Stimulated activated effector memory CD8-positive, alpha-beta T cell treated with anti-CD3 and anti-CD28 coated beads, Interleukin-12 subunit alpha, Interleukin-12 subunit beta, amount 100 ng/mL, for 72 hours (primary cell): ENCODE data around the gene SMYD2.
A peak's percentile ranks its signal among the peaks of the same experiment; 100 is the strongest.

Source experiments
- ATAC-seq: fragments of 150-1000 bp; cut with Tn5 transposase; 2 replicates; pipeline ENCODE4 v1.10.0; 2021
- DNase-seq, 2 donors: peaks; one replicate each; pipeline ENCODE4 v3.0.0; 2021 to 2022; ENCODE audit warnings: low spot score in 2 of 2
- H3K27ac Mint-ChIP-seq: one replicate; pipeline ENCODE4 v1.8.0; 2022; ENCODE audit warnings: mild to moderate bottlenecking, mixed read lengths
- H3K36me3 Mint-ChIP-seq: one replicate; pipeline ENCODE4 v1.8.0; 2022; ENCODE audit warnings: mild to moderate bottlenecking, mixed read lengths
- H3K4me1 Mint-ChIP-seq: one replicate; pipeline ENCODE4 v1.8.0; 2022; ENCODE audit warnings: mixed read lengths
- H3K4me3 Mint-ChIP-seq: one replicate; pipeline ENCODE4 v1.8.0; 2022; ENCODE audit warnings: mild to moderate bottlenecking, mixed read lengths
- H3K9me3 Mint-ChIP-seq: one replicate; pipeline ENCODE4 v1.8.0; 2022; ENCODE audit warnings: mixed read lengths

The SMYD2 gene

DNA sequence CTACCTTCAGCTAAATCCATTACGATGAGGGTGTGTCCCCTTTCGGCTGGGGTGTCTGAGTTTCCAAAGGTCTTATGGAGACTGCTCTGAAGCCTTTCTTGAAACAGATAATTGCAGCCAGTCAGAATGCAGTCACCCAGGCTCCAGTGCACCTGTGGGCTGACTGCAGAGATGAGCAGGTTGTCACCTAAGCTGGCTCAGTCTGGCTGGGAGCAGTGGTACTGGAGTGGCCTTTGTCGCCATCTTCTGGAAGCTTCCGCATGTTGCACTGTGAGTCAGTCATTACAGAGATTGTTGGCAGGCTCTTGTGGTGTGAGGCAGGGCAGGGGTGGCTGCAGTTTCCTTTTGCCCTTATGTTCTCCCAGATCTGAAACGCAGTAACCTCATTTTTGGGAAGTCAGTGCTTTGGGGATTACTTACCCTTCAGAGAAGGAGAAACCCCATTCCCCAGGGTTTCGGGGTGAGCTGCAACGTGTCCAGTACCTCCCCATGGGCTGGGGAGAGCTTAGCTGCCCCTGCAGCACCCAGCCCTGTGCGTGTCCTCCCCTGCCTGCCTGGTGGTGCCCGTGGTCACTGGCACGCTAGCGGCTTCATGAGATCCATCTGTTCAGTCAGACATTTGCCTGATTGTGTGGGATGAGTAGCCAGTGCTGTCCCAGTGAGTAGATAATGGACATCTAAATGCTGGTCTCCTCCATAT lies 48.0 kb downstream of the SMYD2 start:
- H3K27ac Mint-ChIP-seq = no peak overlapping the region
- peaks cover 8% of the 10 kb centered on the region for H3K4me1 Mint-ChIP-seq
- peak; percentile 94 for ATAC-seq
- H3K9me3 Mint-ChIP-seq = no peaks in the 10 kb centered on the region
- no peak overlapping the region for H3K4me3 Mint-ChIP-seq
- peaks cover 14% of the 10 kb centered on the region for H3K36me3 Mint-ChIP-seq
- DNase-seq = peak; percentile 60 to 82

DNA sequence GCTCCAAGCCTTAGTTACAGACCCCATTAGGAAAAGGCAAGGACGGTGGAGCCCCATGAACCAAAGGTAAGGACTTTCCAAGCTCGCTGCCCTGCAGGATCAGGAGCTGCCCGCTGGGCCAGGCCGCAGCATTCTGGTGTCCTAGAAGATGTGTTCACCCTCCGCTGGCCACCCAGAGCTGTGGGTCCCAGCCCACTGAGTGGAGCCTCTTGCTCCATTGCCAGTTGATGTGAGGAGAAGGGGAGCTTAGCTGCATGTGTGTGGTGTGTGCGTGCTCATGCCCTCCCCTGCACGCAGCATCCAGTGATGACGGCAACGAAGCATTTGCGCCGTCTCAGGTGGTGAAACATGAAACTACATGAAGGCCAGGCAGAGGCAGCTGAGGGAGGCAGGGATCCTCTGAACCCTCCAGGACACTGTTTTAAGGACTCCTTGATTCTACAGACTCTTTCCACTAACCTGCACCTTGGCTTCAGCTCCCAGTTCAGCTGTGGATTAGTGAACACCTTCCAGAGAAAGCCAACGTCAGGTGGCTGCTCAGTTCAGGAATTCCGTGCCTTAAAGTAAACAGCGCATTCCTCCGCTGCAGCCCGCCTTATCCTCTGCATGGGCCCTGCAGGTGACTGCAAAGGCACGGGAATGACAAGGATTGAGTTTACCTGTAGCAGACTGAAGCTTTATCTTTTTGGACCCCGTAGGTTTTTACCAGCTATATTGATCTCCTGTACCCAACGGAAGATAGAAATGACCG lies 48.7 kb downstream of the SMYD2 start:
- DNase-seq = no peak
- Mint-ChIP-seq H3K4me3 (no peak overlapping the region), H3K36me3 (peaks cover 21% of the 10 kb centered on the region), H3K9me3 (no peaks in the 10 kb centered on the region), H3K27ac (no peak overlapping the region), H3K4me1 (peaks cover 8% of the 10 kb centered on the region)
- no peak for ATAC-seq

DNA sequence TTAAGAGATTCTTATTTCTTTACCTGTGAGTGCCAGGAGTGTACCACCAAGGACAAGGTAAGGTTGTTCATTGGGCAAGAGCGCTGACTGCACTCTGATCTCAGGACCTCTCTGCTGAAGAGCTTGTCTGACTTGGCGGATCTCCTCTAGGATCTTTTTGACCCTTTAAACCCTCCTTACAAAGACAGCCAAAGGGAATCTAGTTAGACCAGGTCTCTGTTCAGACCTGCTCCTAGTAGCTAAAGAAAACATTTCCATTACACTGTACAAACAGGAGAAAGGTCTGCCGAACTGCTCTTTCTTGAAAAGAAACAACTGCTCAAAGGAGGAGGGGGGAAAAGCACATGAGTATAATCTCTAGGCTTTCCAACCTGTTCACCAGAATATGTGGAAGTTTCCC lies 49.3 kb downstream of the SMYD2 start:
- ATAC-seq (no peak), DNase-seq (no peak)
- H3K36me3 Mint-ChIP-seq = peaks cover 24% of the 10 kb centered on the region
- no peaks in the 10 kb centered on the region for H3K9me3 Mint-ChIP-seq
- no peak overlapping the region for H3K4me3 Mint-ChIP-seq
- peaks cover 8% of the 10 kb centered on the region for H3K4me1 Mint-ChIP-seq
- H3K27ac Mint-ChIP-seq = no peak overlapping the region

DNA sequence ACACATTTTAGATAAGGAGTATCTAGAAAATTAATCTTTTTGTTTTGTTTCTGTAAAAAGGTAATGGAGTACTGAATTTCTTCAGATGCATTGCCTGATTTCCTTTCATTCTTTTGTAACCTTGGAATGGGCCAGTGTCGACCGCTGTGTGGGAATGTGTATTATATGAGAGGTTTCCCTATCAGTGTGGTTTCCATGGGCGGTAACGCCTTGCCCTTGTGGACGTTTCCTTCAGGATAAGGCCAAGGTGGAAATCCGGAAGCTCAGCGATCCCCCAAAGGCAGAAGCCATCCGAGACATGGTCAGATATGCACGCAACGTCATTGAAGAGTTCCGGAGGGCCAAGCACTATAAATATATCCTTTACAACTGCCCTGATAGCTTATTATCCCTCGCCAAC lies 49.8 kb downstream of the SMYD2 start:
- DNase-seq (no peak), ATAC-seq (no peak)
- H3K9me3 Mint-ChIP-seq = no peaks in the 10 kb centered on the region
- no peak overlapping the region for H3K27ac Mint-ChIP-seq
- H3K4me1 Mint-ChIP-seq = peaks cover 8% of the 10 kb centered on the region
- peaks cover 24% of the 10 kb centered on the region for H3K36me3 Mint-ChIP-seq
- H3K4me3 Mint-ChIP-seq = no peak overlapping the region

DNA sequence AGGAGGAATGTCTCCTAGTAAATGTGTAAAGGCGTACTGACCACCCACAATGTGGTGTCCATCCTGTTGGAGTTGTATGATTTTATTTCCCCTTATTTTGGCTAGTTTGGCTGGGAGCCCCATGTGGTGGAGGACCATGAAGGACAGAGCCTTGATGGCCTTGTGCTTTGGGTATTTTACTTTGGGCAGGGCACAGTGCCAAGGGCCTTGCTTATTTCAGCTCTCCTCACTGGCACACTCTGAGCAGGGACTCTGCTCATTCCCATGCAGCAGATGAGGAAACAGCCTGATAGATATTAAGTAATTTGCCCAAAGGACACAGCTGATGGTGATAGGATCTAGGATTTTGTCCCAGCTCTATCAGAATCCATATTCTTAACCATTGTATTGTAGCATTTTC lies 50.2 kb downstream of the SMYD2 start:
- no peaks in the 10 kb centered on the region for H3K9me3 Mint-ChIP-seq
- ATAC-seq (no peak), DNase-seq (no peak)
- H3K4me1 Mint-ChIP-seq = peaks cover 8% of the 10 kb centered on the region
- peaks cover 23% of the 10 kb centered on the region for H3K36me3 Mint-ChIP-seq
- H3K4me3 Mint-ChIP-seq = no peak overlapping the region
- no peak overlapping the region for H3K27ac Mint-ChIP-seq

DNA sequence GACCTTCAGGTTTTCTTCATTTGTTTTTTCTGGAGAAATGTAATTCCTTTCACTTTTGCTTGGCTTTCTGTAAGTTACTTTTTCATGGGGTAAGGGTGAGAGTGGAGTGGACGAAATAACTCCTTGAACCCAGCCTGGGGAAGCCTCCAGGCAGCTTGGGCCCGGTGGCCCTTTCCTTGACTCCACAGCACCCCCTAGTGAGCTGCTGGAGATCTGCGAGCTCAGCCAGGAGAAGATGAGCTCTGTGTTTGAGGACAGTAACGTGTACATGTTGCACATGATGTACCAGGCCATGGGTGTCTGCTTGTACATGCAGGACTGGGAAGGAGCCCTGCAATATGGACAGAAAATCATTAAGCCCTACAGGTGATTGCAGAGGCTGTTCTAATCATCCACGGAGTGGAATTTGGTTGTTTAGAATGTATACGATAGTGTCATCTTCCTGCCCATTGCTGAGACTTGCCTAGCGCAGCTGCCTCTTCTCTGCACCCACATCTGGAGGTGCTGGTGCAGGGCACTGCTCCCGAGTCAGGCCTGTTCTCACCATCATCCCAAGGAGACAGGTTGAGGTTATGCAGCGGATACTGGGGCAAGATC lies 51.0 kb downstream of the SMYD2 start:
- ATAC-seq (no peak), DNase-seq (peak; percentile 54 to 74)
- peaks cover 8% of the 10 kb centered on the region for H3K4me1 Mint-ChIP-seq
- H3K4me3 Mint-ChIP-seq = no peak overlapping the region
- peaks cover 21% of the 10 kb centered on the region for H3K36me3 Mint-ChIP-seq
- H3K9me3 Mint-ChIP-seq = no peaks in the 10 kb centered on the region
- H3K27ac Mint-ChIP-seq = no peak overlapping the region

DNA sequence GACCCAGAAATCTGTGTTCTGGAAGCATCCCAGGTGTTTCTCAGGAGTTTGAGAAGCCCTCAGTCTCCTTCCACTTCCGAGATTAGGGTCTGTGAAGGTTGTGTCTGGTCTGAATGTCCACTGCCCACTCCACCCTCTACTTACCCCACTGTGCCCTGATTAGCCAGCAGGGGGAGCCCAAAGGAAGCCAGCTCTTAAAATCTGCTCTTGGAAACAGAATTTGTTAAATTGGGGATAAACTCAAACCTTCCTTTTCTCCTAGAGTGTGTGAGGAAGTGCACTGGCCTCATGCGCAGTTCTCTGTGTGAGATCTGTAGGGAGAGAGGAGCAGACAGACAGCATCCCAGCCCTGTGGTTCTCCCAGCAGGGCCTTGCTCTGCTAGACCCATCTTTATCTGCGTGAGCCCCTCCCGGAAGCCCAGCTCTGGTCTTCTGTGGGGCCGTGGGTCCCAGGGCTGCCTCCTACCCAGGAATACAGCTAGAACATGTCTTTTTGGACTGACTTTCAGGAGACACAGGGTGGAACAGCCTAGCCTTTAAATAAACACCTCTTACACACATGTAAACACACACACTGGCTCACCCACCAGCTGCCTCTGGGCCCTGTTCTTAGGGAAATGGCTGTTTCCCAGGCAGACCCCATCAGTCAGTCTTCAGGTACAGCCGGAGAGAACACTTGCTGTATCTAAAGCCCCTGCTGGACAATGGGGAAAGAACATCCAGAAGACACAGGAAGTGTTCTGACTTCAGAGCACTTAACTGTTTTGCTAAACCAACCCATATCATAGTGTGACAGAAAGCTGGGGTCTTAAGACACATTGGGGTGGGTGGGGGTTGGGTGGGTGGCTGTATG lies 52.2 kb downstream of the SMYD2 start:
- Mint-ChIP-seq H3K36me3 (peaks cover 33% of the 10 kb centered on the region), H3K9me3 (no peaks in the 10 kb centered on the region), H3K27ac (no peak overlapping the region), H3K4me3 (no peak overlapping the region), H3K4me1 (no peaks in the 10 kb centered on the region)
- ATAC-seq (no peak), DNase-seq (peak; percentile 11 to 74)

DNA sequence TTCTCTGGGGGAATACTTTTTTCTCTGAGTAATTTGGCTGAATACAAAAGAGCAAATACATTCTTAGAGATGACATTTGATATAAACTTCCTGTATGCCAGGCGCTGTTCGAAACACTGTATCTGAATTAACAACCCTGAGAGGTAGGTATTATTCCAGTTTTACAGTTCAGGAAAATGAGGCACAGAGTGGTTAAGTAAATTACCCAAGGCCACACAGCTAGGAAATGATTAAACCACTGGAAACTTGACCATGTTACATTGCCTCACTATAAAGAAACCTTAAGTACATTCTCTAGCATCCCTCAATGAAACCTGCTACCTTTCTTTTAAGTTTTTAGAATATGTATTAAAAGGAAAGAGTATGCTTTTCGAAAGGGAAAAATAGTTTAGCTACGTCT lies 54.6 kb downstream of the SMYD2 start:
- Mint-ChIP-seq H3K27ac (no peak overlapping the region), H3K4me3 (no peak overlapping the region), H3K4me1 (no peaks in the 10 kb centered on the region), H3K36me3 (peaks cover 33% of the 10 kb centered on the region), H3K9me3 (no peaks in the 10 kb centered on the region)
- ATAC-seq (no peak), DNase-seq (no peak)

DNA sequence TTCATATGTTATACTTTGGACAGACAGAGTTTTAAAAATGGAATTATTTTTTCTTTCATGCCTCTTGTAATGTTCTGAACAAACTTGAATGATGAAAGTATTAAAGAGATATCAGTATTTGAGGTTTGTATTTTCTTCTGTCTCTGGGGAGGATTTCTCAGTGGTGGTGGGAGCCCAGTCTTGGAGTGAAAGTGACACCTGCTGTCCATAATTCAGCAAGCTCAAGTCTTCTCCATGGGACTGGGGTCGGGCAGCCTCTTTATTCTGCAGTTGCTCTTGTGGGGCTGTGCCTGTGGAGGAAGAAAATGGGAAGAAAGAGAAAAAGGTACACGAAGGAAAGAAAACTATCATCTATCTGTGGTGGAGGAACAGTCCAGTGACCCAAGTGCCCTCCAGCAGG lies 56.1 kb downstream of the SMYD2 start:
- Mint-ChIP-seq H3K4me1 (no peaks in the 10 kb centered on the region), H3K27ac (no peak overlapping the region), H3K36me3 (peaks cover 28% of the 10 kb centered on the region), H3K9me3 (no peaks in the 10 kb centered on the region), H3K4me3 (no peak overlapping the region)
- ATAC-seq = no peak
- DNase-seq = no peak

DNA sequence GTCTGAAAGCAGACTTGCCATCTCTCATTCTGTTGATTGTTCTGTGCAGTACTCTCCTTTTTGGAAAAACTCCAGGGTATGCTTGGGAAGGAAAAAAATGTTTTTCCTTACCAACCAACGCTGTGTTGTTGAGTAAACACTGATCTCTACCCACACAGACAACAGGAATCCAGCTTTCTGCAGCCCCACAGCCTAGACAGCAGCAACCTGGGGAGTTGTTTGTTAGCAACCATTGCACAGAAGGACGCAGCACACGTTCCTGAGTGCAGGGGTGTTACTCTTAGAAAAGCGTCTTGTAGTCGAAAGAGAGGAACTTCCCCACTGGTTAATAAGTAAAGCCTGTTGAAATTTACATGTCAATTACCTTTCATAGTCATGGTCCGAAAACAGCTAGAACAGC lies 56.6 kb downstream of the SMYD2 start:
- no peaks in the 10 kb centered on the region for H3K4me1 Mint-ChIP-seq
- H3K9me3 Mint-ChIP-seq = no peaks in the 10 kb centered on the region
- no peak overlapping the region for H3K4me3 Mint-ChIP-seq
- DNase-seq = no peak
- H3K27ac Mint-ChIP-seq = no peak overlapping the region
- peaks cover 28% of the 10 kb centered on the region for H3K36me3 Mint-ChIP-seq
- ATAC-seq = no peak

DNA sequence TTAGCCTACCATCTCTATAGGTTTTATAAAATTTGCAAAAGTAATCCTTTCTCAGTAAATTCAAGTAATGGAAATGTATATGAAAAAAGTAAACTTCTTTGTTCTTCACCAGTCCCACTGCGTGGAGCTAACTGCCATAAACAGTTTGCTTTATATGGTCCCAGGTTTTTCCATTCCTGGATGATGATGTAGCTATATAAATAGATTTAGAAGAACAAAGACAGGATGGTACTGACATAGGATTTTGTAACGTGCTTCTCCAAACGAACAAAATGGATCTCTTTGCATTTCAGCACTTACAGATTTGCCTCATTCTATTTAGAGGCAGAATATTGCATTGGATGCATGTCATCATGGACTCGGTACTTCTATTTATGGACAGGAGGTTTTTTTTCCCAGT lies 57.3 kb downstream of the SMYD2 start:
- H3K4me1 Mint-ChIP-seq = no peaks in the 10 kb centered on the region
- ATAC-seq (no peak), DNase-seq (no peak)
- no peaks in the 10 kb centered on the region for H3K9me3 Mint-ChIP-seq
- no peak overlapping the region for H3K27ac Mint-ChIP-seq
- peaks cover 28% of the 10 kb centered on the region for H3K36me3 Mint-ChIP-seq
- H3K4me3 Mint-ChIP-seq = no peak overlapping the region

DNA sequence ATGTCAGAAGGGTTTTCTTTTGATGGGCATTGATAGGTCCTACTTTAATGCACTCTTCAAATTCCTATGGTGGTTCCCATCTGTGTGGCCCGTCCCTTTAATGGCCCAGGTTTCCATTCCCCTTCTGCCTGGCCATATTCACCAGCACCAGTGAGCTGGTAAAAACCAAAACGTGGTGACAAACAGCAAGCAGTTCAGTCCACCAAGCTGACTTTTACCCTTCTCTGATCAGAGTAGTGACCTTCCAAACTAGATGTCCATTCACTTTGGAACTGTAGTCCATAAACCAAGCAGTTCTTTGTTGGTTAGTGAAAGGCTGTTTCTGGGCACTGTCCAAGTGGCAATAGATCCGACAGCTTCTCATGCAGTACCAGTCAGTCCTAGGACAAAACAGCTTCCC lies 60.5 kb downstream of the SMYD2 start:
- peaks cover 7% of the 10 kb centered on the region for H3K9me3 Mint-ChIP-seq
- ATAC-seq (no peak), DNase-seq (no peak)
- H3K4me1 Mint-ChIP-seq = no peaks in the 10 kb centered on the region
- no peak overlapping the region for H3K4me3 Mint-ChIP-seq
- peaks cover 15% of the 10 kb centered on the region for H3K36me3 Mint-ChIP-seq
- no peak overlapping the region for H3K27ac Mint-ChIP-seq

DNA sequence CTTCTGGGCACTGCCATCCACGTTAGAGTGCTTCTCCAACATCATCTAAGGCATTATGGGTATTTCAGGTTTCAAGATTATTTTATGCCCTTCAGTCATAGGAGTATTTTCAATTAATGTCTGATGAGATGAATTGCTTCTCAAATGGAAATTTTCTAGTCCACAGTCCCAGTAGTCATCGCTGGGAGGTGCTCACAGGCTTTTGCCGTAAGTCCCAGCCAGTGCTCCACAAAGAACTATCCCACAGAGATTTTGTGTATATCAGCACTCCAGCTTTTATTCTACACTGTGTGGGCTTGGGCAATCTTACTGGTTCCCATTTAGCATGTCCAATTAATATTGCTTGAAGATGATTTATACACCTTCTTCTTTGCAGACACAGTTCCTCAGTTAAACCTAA lies 61.0 kb downstream of the SMYD2 start:
- ATAC-seq (no peak), DNase-seq (no peak)
- peaks cover 12% of the 10 kb centered on the region for H3K36me3 Mint-ChIP-seq
- no peaks in the 10 kb centered on the region for H3K4me1 Mint-ChIP-seq
- H3K4me3 Mint-ChIP-seq = no peak overlapping the region
- no peak overlapping the region for H3K27ac Mint-ChIP-seq
- H3K9me3 Mint-ChIP-seq = peaks cover 7% of the 10 kb centered on the region

DNA sequence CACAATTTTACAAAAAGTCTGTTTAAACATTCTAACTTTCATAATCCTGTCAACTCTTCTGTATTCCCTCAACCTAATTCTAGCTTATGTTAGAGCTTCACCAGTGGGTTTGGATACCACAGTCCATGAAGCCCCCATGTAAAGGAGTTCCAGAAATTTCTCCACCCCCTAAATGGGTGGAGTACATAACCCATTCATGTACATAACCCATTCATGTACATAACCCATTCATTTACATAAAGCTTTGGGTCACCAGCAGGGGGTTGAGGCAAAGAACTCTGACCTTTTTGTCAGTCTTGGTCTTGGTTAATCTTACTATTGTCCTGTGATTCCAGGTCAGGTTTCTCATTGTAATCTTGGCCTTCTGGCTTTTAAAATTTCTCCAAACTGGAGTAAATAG lies 61.6 kb downstream of the SMYD2 start:
- H3K4me1 Mint-ChIP-seq = no peaks in the 10 kb centered on the region
- no peak for DNase-seq
- H3K4me3 Mint-ChIP-seq = no peak overlapping the region
- H3K9me3 Mint-ChIP-seq = peaks cover 7% of the 10 kb centered on the region
- H3K27ac Mint-ChIP-seq = no peak overlapping the region
- peaks cover 6% of the 10 kb centered on the region for H3K36me3 Mint-ChIP-seq
- no peak for ATAC-seq

DNA sequence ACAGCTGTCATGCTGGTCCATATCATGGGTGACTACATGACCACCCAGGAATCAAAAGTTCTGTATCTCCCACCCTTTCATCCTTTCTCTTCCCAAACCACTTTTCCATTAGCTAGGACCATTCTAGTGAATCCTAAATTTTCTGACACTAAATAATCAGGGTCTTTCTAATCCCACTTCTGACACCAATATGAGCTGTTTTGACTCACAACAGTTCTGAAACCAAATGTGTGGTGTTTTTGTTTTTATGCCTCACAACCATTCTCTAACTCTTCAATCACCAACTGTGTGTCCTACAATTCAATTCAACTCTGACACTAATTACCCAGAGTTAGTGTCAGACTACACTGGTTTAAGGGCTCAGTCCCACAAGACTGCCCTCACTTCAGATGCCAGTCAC lies 63.9 kb downstream of the SMYD2 start:
- DNase-seq = no peak
- Mint-ChIP-seq H3K9me3 (peaks cover 7% of the 10 kb centered on the region), H3K36me3 (no peaks in the 10 kb centered on the region), H3K27ac (no peak overlapping the region), H3K4me1 (no peaks in the 10 kb centered on the region), H3K4me3 (no peak overlapping the region)
- no peak for ATAC-seq
